ENCODE data around the gene MAIP1.

DNA sequence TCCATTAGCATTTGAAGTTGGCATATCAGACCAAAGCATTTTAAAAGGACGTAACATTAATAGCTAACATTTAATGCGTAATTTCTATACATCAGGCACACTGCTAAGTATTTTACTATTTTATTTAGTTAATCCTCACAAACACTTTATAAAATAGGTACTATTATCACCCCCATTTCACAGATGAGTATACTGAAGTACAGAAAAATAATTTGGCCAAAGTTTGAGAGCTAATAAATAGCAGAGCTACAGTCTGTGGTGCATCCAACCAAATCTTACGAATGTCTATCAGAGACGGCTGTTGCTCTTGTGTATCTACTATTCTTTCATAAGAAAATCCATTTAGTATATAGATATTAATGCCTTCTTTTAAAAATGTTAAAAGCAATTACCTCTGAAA is 12.0 kb upstream of the MAIP1 start:
- TF ChIP-seq POLR2AphosphoS5 (IDR thresholded peaks at IDR 0.05; ENCODE audit: borderline replicate concordance, low read depth, low read length) = no peak
- no peak for TF ChIP-seq EZH2 (IDR thresholded peaks at IDR 0.05)
- TF ChIP-seq FOXP2 (optimal IDR thresholded peaks at IDR 0.05; ENCODE audit: control extremely low read depth, extremely low read length, insufficient read depth) = no peak

All from SK-N-MC (cell line).